Activated CD4-positive, alpha-beta T cell treated with anti-CD3 and anti-CD28 coated beads, Interleukin-2, Interleukin-6, amounts not matched to agents 100 ng/mL and 50 ng/mL, durations not matched to agents 16 hours and 8 hours (primary cell): ENCODE results near the gene MYO1D.
"Not testable (repeated sequence)": the region's sequence is repeated elsewhere in the genome, so short reads cannot be mapped to it uniquely, and the experiment has no call there.

Experiments used
- DNase-seq: peaks from one replicate; pipeline ENCODE4 v3.0.0-alpha.2; 2020

Gene MYO1D

DNA sequence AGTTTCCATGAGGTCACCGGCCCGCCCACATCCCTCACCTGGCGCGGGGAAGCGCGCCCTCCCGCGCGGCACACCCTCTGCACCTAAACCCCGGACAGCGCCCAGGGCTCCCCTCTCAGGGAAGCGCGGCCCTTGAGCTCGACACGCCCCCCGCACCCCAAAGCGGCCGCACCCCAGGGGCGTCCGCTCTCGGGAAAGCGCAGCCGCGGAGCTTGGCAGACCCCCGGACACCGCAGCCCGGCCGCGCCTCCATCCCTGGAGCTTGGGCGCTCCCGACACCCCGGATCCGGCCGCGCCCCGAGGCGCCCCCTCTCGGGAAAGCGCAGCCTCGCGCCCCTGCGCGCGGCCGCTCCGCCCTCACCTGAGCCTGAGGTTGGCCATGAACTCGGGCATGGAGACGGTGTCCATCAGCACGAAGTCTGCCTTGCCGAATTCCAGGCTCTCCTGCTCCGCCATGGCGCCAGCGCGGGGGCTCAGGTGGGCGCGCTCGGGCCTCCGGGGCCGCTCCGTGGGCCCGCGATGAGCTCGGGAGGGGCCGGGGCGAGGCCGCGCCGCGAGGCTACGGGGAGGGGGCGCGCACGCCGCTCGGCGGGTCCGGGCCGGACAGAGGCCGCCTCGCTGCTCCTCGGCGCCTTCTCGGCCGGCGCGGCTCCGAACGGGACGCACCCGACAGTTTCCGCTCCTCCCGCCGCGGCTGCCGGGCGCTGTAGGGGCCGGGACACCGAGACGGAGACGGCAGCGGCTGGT lies at the start of gene MYO1D:
TSS of gene MYO1D (minus strand) at position 708 of the 747 bp plus-strand sequence. CDS start at position 456, 252 bp downstream.
- DNase-seq = peak; percentile 67

DNA sequence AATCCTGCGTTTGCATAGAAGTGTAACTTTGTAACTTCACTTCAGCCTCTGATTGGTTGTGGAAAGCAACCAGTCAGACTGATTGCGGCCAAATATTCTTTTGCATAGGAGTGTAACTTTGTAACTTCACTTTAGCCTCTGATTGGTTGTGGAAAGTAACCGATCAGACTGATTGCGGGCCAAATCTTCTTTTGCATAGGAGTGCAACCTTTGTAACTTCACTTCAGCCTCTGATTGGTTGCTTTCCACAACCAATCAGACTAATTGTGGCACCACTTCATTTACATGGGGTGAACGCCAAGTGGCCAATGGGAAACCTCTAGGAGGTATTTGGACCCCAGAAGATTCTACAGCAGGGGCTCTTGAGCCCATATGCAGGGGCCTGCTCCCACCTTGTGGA lies 49.3 kb upstream of the MYO1D start:
- DNase-seq = no peak

DNA sequence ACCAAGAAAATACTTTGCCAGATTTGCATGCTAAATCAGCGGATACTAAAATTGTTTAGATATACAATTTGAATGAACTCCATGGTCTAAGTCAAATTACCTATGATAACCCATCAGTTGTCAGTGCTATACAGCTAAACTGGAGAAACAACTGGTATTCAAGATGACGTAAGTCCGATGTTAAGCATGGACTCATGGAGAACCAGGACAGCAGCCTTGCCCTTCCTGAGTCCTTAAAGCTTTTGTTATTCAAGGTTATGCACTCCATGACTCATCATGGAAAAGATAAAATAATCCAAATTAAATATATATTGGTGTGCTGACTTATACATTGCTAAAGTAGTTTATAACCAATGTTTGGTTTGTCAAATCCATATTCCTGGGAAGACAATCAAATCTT lies 47.0 kb upstream of the MYO1D start:
- not testable (repeated sequence) for DNase-seq

DNA sequence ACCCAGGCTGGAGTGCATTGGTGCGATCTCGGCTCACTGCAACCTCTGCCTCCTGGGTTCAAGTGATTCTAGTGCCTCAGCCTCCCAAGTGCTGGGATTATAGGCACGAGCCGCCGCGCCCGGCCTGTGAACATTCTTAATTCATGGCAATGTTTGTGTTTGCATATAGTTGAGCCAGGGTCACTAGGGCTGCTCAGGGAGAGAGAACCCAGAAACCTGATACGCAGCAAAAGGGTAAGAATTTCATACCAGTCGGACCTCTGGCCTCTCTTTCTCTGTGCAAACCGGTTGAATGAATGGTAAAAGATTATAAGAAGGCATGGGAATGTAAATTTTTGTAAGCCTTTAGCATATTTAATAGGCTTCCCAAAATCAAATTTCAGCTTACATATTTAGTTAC lies 44.1 kb upstream of the MYO1D start:
- DNase-seq = no peak

DNA sequence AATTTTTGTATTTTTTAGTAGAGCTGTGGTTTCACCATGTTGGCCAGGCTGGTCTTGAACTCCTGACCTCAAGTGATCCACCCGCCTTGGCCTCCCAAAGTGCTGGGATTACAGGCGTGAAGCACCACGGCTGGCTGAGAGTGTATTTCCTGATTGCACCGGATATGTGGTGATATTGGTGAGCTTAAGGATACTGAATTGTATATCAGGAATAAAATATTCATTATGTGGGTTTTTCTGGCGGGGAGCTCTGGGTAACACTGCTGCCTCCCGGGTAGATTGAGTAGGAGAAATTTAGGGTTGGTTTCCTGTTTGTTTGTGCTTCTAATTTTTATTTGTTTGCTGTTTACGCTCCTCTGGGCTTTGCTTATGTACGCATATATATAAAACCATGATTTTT lies 43.4 kb upstream of the MYO1D start:
- no peak for DNase-seq

DNA sequence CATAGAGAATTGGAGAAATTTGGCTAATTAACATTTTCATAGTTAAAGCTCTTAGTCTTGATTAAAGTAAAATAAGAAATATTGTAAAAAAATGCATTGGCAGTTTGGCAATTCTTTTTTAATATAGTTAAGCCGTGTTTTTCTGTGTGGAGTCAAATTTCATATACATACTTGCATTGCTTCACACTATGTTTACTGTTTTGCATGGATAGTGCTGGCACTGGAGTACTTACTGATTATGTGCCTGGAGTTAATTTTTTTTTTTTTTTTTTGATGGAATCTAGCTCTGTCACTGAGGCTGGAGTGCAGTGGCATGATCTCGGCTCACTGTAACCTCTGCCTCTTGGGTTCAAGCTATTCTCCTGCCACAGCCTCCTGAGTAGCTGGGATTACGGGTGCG lies 43.0 kb upstream of the MYO1D start:
- not testable (repeated sequence) for DNase-seq

DNA sequence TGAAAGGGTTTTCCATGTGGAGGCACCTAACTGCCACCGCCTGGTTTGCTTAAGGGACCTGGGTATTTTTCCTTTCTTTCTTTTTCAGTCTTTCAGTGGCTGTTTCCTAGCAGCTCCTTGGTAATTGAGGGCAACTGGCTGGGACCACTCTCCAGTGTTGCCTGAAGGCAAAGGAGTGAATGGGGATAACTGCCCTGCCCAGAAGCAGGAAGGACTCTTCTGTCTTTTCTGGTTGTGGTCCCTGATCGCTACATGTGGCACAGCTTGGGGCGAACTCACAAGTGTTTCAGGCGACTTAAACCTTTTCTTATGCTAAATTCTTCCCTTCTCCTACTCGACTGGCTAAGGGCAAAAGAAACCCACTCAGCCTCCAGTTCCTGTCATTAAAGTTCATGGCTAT lies 40.9 kb upstream of the MYO1D start:
- no peak for DNase-seq

DNA sequence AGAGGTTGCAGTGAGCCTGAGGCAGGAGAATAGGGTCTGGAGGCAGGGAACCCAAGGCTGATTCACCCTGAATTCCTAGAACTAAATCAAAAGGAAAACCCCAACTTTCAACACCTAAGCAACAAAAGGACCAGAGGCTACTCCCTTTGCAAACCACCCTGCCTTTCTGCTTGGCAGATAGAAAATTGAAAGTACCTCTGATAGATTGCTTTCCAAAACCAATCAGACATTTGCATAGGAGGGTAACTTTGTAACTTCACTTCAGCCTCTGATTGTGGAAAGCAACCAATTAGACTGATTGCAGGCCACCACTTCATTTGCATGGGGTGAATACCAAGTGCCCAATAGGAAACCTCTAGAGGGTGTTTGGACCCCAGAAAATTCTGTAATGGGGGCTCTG lies 40.2 kb upstream of the MYO1D start:
- peak; percentile 22 for DNase-seq

DNA sequence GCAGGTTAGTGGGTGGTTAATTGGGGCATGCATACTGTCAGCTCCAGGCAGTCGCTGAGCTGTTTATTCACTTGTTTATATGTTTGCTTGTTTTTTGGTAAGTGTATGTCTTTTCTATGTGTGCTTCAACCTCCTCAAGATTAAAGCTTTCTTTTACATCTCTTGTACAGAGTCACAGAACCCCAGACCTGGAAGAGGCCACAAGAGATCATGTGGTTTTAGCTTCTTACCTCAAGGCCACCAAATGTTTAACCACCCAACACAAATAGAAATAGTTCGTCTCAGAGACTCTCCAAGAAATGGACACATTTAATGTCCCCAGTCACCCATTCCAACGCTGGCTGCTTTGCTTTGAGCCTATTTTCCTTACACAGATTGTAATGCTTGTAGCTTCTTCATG lies 39.2 kb upstream of the MYO1D start:
- DNase-seq = peak; percentile 22

DNA sequence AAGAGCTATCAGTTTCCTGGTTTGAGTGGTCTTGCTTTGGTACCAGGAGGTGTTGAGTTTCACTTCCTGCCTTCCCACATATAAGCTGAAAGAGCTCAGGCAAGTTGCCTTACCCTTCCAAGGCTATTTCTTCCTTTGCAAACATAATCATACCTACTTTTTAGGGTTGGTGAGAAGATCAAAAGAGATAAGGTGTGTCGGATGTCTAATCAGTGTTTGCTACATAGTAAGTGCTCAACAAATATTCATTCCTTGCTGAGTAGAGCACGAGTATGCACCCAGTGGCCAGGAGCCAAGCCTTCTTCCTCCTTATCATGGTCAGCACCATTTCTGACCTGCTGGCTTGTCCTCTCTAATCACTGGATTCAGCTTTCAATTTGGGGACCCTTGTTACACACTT lies 38.3 kb upstream of the MYO1D start:
- DNase-seq = peak; percentile 52

DNA sequence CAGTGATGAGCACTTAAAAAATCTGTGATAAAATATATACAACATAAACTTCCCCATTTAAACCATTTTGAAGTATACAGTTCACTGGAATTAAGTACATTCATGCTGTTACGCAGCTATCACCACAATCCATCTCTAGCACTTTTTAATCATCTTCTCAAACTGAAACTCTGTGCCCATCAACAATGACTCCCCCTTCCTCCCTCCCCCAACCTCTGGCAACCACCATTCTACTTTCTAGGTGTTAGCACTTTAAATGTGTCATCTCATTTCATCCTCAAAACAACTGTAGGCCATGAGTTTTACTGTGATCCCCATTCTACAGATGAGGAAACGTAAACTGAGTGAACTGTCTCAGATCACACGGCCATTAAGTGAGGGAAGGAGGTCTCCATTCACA lies 37.3 kb upstream of the MYO1D start:
- peak; percentile 84 for DNase-seq

DNA sequence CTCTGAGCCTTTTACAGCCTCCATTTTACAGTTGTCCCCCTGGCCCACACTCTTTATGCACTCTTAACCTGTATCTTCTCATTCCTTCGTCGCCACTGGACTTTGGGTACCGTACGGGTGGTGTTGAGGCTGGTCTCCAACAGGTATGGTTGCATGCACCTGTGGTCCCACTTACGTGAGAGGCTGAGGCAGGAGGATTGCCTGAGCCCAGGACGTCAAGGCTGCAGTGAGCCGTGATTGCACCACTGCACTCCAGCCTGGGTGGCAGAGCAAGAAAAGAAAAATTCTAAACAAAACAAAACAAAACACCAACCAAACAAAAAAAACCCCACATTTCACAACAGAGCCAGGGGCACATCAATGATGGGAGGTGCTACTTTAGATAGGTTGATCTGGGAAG lies 36.7 kb upstream of the MYO1D start:
- no peak for DNase-seq

DNA sequence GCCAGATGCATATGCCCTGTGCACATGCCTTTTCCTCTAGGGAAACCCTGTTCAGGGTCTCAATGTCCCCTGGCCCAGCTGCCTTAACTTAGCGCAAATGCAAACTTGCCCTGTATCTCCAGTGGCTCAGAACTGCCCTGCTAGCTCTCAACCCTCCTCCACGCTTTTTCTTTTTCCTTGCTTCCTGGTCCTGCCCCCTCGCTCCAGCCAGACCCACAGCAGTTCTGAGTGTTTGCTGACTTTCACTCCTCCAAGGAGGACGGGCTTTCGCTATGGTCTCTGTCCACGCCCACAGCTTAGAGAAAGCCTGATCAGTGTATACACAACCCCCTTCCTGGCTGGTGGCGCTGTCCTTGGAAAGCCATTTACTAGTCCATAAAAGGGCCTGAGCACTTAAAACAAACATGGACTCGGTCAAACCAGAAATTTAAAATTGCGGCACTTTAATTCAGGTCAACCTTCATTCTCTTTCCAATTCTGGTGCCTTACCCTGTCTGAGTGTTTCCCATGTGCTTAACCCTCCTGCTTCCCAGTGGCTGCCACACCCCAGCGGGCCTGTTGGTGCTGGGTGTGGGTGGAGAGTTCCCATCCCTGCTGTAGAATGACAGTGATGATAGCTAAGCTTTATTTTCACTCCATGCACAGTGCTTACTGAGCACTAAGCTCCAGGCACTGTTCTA lies 35.4 kb upstream of the MYO1D start:
- DNase-seq = no peak

DNA sequence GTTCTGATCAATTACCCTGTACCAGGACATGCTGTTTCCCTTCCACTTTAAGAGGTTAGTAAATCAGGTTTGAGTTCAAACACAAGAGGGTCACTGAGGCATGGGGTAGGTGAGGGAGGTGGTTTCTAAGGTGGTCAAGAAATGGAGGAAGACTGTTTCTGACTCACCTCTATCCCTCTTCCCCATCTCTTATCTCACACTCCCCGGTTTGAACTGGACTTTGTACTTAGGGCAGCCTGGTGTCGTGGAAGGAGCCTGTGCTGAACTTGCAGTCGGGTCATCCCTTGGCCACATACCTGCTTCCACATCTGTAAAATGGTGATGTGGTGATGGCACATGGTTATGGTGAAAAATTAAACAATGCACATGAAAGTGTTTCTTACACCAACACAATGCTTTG lies 33.8 kb upstream of the MYO1D start:
- DNase-seq = no peak

DNA sequence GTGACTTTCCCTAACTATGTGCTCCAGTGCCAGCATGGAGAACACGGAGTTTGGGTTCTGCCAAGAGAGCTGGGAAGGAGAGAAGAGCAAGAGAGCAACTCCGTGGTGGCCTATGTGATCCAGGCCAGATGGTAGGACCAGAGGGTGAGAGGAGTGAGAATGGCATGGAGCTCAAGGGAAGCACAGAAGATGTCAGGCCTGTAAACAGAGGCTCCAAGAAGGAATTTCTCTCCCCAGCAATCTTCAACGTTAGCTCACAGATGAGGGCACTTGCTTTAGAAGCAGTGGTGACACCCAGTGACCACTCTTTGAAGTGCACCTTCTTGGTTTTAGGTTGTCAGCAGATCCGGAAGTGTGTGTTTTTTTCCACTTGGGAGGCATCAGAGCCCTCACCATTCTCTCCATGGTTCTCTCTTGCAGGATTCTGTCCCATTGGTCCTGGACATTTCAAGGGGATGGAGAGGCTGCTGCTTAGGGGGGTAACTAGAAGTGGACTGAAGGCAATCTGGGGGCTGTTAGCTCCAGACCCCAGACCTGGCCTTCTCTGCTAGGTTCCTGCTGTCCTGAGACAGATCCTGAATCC lies 33.0 kb upstream of the MYO1D start:
- DNase-seq = peak; percentile 71

DNA sequence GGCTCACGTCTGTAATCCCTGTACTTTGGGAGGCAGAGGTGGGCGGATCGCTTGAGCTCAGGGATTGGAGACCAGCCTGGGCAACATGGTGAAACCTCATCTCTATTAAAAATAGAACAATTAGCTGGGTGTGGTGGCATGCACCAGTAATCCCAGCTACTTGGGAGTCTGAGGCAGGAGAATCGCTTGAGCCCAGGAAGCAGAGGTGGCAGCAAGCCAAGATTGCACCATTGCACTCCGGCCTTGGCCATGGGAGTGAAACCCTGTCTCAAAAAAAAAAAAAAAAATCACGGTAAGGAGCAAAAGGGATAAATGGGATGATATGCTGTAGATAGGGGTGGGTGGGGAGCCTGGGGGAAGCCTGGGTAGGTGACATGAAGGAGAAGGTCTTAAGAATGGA lies 30.7 kb upstream of the MYO1D start:
- no peak for DNase-seq

DNA sequence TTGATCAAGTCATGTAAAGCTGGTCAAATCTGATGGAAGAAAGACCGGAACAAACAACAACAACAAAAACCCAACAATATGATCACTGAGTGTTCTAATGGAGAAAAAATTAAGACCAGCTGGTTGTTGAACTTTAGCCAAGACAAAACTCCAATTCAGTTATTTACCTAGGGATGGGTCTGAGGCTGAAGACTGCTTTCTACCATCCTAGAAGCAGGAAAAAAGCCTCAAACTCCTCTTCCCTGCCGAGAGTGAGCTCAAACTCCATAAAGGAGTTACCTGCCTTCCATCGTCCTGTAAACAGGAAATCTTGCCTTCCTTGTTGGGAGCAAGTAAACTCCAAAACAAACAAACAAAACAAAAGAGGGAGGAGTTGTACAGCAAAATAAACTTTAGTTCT lies 28.0 kb upstream of the MYO1D start:
- no peak for DNase-seq

DNA sequence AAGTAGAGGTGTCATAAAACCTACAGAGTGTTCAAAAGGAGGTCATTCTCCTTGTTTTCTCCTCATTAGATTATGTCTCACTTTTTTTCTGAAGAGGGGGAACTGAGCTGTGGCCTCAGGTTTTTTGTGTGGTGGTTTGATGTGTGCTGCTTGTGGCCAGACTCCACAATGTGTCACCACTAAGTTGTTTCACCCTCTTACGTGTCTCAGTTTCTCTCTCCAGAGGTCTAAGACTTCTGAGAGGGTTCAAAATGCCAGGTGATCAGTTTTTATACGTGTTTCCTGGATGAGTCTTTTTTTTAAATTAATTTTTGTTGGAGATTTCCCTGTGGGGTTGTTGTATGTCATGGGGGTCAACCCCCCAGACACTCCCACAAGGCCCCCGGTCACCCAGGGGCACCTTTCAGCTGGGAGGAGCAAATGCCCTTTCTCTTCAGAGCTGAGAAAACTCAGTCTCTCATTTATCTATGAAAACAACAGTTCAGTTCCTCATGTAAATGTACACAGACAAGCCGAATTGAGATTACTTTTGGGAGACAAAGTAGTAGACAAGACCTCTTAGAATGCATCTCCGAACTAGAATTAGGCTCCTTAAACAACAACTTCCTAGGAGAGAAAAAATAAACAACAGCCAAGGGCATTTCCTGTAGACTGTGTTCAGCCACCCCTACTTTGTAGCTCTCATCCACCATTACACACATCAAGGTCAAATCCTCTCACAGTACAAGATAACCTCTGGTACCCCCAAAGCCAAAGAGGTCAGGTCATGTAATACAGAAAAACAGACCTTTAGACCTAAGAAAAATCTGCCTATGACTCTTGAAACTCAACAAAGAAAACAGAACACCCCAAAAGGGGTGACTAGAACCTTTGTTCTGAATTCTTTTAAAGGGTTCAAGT lies 27.1 kb upstream of the MYO1D start:
- peak; percentile 33 for DNase-seq

DNA sequence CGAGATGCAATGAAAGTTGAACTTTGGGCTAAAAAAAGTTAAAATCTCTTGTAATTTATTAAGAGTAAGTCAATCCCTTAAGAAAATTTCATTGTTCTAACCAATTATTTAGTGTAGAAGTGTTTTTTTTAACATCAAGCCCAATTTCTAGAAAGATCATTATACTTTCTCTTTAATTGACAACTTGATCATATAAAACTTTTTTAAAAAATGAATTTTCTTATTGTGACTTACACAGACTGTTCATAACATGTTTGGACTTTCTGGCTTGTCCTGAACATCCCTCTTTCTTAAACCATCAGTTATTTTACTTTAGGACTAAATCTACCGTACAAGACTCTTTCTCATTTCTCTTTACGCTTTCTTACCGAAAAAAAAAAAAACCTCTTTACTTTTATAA lies 24.8 kb upstream of the MYO1D start:
- DNase-seq = no peak

DNA sequence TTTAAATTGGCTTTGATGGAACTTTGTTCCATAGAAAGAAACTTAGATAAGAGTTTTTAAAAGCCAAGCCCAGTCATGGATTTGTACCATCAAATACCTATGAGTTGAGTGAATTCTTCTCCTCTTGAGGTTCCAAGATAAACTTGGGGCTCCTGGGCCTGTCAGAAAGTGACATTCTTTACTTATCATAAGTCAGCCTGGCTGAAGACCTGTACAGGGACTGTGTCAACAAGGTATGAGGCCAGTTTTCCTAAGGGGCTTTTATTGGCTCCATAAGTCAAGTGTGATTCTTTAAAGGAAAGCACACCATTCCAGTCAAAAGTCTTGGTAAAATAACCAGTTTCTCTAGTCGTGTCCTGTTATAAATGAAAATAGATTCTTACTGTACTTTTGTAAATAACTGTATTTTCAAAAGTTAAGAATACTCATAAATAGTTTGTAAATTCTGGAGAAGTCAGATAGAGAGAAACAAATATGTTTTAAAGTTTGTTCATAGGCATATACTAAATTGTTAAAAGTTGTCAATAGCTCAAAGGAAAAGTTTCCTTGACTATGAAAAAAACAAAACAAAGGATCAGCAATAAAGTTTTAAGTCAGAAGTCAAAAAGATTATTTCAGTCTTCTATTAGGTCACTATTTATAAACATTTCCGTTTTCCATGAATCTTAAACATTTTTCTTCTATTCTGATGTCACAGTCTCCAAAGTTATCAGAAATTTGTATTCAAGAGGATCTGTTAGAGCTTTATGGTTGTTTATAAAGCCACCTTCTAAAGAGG lies 22.5 kb upstream of the MYO1D start:
- DNase-seq = no peak

DNA sequence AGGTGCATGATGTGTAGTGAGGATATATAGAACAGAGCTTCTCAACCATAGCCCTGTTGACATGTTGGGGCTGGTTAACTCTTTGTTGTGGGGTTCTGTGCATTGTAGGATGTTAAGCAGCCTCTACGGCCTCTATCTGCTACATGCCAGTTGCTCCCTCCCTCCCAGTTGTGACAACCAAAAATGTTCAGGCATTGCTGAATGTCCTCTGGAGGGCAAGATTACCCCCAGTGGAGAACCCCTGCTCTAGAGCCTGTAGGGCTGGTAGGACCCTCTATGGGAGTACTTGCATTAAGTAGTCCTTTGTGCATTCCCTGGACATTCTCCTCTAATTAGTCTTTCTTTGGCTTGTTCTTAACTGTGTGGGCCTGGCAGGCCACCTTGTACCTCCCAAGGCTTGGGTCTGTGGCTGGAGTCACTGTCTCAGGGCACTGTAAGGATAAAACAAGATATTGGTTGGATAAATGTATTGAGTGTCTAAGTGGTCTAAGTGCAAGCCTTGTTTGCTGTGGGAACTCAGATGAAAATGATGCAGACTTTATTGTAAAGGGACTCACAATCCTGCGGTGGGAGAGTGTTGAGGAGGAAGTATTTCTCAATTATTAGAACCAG lies 19.8 kb upstream of the MYO1D start:
- DNase-seq = no peak

DNA sequence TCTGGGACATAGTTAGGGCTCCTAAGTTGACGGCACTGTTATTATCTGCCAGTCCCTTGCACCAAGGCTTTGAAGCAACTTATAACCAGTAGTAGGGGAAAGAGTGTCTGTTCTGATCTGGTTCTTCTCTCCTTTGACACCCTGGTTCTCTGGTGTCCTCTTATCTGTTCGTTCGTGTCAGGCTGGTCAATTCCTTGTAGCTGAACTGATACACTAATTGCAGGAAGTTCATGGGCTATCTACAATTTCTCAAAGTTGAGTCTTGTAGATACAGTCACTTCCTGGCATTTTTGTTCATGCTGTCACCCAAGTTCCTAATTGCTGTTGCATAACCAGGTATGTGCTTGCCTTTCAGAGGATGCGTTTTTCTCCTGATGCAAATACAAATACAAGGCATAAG lies 17.3 kb upstream of the MYO1D start:
- no peak for DNase-seq
